ENCODE results near the gene LDLRAD4. TPM values are rescaled to one million over a fixed set of nuclear protein-coding genes. Genes with fewer than 3 reads are reported as not detected.

LDLRAD4 gene
- total and polyA plus RNA-seq, 9 of the 15 experiments (the other 6 are each of a cell fraction or from before 2014, with no cell fraction given): 0.01 TPM; not detected in 8

- Histone ChIP-seq H3K4me2 (ENCODE audit: insufficient read depth, low read length) (no peak overlapping the region), H2AFZ (ENCODE audit: low read depth, low read length) (no peak overlapping the region), H3K9me1 (ENCODE audit: control insufficient read depth, insufficient read depth, low read length) (no peaks in the 10 kb centered on the region), H3K9ac (ENCODE audit: insufficient read depth in 1 of 2, low read depth in 2 of 2, low read length in 2 of 2) (no peak overlapping the region), H3K36me3 (ENCODE audit: control insufficient read depth, insufficient read depth, low read length) (no peaks in the 10 kb centered on the region), H4K20me1 (replicated peaks; ENCODE audit: control insufficient read depth, insufficient read depth, low read length) (no peaks in the 10 kb centered on the region; the same call in 1 of the 2 replicates), H3K79me2 (ENCODE audit: control insufficient read depth, insufficient read depth, low read length) (no peaks in the 10 kb centered on the region), H3K9me3 (replicated peaks; ENCODE audit: control insufficient read depth, insufficient read depth, low read depth, low read length) (no peaks in the 10 kb centered on the region), H3K4me1 (replicated peaks in 1 of 2; ENCODE audit: control insufficient read depth in 2 of 2, insufficient read depth in 2 of 2, low read length in 2 of 2) (no peaks in the 10 kb centered on the region), H3K27me3 (ENCODE audit: control insufficient read depth in 2 of 2, insufficient read depth in 2 of 2, low read length in 2 of 2) (peaks cover 11 to 60% of the 10 kb centered on the region in 2 experiments; a peak in 4 of 5 replicates), H3K27ac (ENCODE audit: extremely low read depth, low read depth, low read length) (no peak overlapping the region), H3K4me3 (no peak overlapping the region)
- intact Hi-C loops (cut with micrococcal nuclease): no loop called here
- 0% methylated on average over 13 of the region's 22 CpGs for WGBS (ENCODE audit: insufficient coverage, low coverage, missing lambda C conversion rate)
- FAIRE-seq (no peak), ATAC-seq (no peak), DNase-seq (ENCODE audit: extremely low read depth in 1 of 4, low spot score in 3 of 4) (no peak)
- in situ Hi-C loops (cut with MboI): no loop called here
- no TSS peak for BruUV-seq (replicated peaks)
- ChIA-PET CTCF (ENCODE audit: low intra/inter-chr PET ratio) (no interaction called here), POLR2A (no interaction called here)
- TF ChIP-seq ZNF184 (CRISPR knock-in tag; IDR thresholded peaks at IDR 0.05) (no peak), HDAC3 (IDR thresholded peaks at IDR 0.05; ENCODE audit: borderline replicate concordance, partially characterized antibody) (no peak), ETV5 (CRISPR knock-in tag; IDR thresholded peaks at IDR 0.05; ENCODE audit: low read depth) (no peak), ZNF707 (CRISPR knock-in tag; conservative IDR thresholded peaks at IDR 0.05) (no peak), PHB2 (IDR thresholded peaks at IDR 0.05; ENCODE audit: low read depth) (no peak), ZNF584 (CRISPR knock-in tag; IDR thresholded peaks at IDR 0.05; ENCODE audit: low read depth) (no peak), YY1 (IDR thresholded peaks at IDR 0.05; ENCODE audit: borderline replicate concordance in 1 of 3, control insufficient read depth in 1 of 3, extremely low read depth in 1 of 3, insufficient read depth in 3 of 3, insufficient read length in 1 of 3, insufficient replicate concordance in 2 of 3, low read depth in 1 of 3, low read length in 2 of 3) (no peak)
- TF ChIP-seq, protein P1, sequence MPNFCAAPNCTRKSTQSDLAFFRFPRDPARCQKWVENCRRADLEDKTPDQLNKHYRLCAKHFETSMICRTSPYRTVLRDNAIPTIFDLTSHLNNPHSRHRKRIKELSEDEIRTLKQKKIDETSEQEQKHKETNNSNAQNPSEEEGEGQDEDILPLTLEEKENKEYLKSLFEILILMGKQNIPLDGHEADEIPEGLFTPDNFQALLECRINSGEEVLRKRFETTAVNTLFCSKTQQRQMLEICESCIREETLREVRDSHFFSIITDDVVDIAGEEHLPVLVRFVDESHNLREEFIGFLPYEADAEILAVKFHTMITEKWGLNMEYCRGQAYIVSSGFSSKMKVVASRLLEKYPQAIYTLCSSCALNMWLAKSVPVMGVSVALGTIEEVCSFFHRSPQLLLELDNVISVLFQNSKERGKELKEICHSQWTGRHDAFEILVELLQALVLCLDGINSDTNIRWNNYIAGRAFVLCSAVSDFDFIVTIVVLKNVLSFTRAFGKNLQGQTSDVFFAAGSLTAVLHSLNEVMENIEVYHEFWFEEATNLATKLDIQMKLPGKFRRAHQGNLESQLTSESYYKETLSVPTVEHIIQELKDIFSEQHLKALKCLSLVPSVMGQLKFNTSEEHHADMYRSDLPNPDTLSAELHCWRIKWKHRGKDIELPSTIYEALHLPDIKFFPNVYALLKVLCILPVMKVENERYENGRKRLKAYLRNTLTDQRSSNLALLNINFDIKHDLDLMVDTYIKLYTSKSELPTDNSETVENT (CRISPR knock-in tag; IDR thresholded peaks at IDR 0.05): no peak
- TF ChIP-seq, protein P2, sequence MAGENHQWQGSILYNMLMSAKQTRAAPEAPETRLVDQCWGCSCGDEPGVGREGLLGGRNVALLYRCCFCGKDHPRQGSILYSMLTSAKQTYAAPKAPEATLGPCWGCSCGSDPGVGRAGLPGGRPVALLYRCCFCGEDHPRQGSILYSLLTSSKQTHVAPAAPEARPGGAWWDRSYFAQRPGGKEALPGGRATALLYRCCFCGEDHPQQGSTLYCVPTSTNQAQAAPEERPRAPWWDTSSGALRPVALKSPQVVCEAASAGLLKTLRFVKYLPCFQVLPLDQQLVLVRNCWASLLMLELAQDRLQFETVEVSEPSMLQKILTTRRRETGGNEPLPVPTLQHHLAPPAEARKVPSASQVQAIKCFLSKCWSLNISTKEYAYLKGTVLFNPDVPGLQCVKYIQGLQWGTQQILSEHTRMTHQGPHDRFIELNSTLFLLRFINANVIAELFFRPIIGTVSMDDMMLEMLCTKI (IDR thresholded peaks at IDR 0.05; ENCODE audit: partially characterized antibody): no peak
- TF ChIP-seq, protein P3, sequence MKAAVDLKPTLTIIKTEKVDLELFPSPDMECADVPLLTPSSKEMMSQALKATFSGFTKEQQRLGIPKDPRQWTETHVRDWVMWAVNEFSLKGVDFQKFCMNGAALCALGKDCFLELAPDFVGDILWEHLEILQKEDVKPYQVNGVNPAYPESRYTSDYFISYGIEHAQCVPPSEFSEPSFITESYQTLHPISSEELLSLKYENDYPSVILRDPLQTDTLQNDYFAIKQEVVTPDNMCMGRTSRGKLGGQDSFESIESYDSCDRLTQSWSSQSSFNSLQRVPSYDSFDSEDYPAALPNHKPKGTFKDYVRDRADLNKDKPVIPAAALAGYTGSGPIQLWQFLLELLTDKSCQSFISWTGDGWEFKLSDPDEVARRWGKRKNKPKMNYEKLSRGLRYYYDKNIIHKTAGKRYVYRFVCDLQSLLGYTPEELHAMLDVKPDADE (conservative IDR thresholded peaks at IDR 0.05; ENCODE audit: control insufficient read depth, low read depth, low read length): no peak
Observed at GRCh38 chr18:13446610-13447461, 228.3 kb downstream of the LDLRAD4 start.

Data from K562 (cell line).